SIG-M5 treated with dmso at 0.1 percent for 504 hours (cell line): Measurements from ENCODE around the gene SLC5A6.

Source experiments
- DNase-seq: peaks from one replicate; lab custom pipeline; 2025; ENCODE audit not compliant: unreplicated experiment; lab: John Stamatoyannopoulos, UW

SLC5A6 gene

DNA sequence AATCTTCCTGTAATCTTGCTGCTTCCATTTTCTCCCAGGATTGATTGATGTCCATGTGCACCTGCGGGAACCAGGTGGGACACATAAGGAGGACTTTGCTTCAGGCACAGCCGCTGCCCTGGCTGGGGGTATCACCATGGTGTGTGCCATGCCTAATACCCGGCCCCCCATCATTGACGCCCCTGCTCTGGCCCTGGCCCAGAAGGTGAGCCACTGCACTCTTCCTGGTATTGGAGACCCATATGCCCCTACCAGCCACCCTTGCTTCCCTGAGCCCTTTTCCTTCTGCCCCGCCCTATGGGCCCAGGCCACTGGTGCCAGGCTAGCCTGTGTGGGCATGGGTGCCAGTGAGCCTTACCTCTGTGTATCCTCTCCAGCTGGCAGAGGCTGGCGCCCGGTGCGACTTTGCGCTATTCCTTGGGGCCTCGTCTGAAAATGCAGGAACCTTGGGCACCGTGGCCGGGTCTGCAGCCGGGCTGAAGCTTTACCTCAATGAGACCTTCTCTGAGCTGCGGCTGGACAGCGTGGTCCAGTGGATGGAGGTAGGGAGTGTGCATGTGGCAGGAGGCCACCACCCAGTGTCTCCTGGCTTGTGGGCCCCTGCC, 25.4 kb upstream of the SLC5A6 start:
- no peak for DNase-seq

DNA sequence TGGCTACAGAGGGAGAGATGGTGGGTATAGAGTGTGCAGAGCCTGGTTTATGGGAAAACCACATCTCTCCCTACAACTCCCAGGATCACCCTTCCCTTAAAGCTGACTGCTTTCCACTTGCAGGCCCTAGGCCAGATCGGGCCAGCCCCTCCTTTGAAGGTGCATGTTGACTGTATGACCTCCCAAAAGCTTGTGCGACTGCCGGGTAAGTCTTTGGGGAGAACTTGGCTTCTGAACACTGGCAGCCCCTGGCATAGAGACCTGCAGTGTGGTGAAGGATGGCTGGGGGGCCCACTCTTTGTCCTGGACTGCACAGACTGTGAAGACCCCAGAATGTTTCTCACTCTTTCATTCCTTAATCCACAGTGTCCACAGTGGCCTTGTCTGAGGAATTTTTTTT, 24.6 kb upstream of the SLC5A6 start:
- no peak for DNase-seq

GRCh38 chr2:27236136-27236535, 24.1 kb upstream of the SLC5A6 start:
- DNase-seq = no peak

- DNase-seq = no peak
These were observed 21.3 kb upstream of the SLC5A6 start for GRCh38 chr2:27233341-27233740.

DNA sequence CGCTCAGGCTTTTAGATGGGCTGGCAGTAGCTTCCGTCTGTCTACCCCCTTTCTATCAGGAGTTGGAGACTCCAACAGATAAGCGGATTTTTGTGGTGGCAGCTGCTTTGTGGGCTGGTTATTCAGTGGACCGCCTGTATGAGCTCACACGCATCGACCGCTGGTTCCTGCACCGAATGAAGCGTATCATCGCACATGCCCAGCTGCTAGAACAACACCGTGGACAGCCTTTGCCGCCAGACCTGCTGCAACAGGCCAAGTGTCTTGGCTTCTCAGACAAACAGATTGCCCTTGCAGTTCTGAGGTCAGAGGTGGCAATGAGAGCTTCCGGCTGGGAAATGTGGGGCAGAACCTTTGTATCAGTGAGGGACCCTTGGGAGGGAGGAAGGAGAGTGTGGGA, 19.9 kb upstream of the SLC5A6 start:
- no peak for DNase-seq

- DNase-seq = no peak
These were observed 15.4 kb upstream of the SLC5A6 start for GRCh38 chr2:27227501-27227900.

DNA sequence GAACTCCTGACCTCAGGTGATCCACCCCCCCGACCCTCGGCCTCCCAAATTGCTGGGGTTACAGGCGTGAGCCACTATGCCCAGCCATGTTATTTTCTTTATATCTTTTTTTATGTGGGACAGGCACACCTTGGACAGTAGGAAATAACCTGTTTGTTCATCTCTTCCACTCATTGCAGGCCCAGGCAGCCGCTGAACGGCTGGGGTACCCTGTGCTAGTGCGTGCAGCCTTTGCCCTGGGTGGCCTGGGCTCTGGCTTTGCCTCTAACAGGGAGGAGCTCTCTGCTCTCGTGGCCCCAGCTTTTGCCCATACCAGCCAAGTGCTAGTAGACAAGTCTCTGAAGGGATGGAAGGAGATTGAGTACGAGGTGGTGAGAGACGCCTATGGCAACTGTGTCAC, 13.5 kb upstream of the SLC5A6 start:
- no peak for DNase-seq

DNA sequence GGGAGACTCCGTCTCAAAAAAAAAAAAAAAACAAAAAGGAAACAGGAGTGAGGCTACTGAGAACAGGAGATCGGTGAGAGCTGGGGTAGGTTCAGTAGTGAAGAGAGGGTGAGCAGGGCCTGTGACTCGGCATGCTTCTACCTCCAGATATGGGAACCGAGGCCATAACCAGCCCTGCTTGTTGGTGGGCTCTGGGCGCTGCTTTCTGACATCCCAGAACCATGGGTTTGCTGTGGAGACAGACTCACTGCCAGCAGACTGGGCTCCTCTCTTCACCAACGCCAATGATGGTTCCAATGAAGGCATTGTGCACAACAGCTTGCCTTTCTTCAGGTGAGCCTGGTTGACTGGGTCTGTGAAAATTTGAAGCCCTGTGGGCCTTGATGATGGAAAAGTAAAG, 11.3 kb upstream of the SLC5A6 start:
- no peak for DNase-seq

DNA sequence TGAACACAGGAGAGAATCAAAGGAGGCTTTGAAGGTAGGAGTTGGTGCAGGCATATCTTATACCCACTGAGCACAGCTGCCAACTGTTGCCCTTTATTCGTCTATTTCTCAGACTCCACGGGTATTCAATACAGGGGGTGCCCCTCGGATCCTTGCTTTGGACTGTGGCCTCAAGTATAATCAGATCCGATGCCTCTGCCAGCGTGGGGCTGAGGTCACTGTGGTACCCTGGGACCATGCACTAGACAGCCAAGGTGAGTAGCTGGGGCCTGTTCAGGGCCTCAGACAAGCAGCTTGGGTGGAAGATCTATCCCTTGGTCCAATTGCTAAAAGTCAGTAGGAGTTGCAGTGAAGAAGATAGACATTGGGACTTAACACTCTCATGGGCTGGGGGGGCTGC, 10.3 kb upstream of the SLC5A6 start:
- no peak for DNase-seq

DNA sequence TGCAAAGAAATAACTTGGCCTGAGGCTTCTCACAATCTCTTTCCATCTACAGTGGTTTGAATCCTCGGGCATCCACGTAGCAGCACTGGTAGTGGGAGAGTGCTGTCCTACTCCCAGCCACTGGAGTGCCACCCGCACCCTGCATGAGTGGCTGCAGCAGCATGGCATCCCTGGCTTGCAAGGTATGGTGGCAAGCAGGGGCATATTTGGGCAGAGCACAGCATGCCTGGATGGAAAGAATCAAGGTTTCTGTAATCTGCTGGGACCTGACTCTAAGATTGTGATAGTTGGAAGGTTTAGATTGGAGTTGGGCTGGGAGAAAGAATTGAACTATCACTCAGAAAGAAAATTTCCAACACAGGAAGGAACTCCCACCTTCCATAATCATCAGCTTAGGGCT, 9.1 kb upstream of the SLC5A6 start:
- DNase-seq = no peak

DNA sequence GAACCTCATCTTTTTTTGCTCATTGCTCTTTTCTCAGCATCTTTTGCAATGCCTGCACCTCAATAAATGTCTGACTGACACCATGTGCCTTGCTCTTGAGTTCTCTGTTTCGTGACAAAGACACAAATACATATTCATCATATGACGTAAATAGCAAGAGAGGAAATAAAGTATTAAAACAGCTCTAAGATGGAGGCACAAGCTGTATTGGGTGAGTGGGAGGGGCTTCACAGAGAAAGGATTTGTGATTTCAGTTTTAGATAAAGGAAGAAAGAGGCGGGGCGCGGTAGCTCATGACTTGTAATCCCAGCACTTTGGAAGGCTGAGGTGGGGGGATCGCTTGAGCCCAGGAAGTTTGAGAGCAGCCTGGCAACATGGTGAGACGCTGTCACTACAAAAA, 8.0 kb upstream of the SLC5A6 start:
- no peak for DNase-seq

DNA sequence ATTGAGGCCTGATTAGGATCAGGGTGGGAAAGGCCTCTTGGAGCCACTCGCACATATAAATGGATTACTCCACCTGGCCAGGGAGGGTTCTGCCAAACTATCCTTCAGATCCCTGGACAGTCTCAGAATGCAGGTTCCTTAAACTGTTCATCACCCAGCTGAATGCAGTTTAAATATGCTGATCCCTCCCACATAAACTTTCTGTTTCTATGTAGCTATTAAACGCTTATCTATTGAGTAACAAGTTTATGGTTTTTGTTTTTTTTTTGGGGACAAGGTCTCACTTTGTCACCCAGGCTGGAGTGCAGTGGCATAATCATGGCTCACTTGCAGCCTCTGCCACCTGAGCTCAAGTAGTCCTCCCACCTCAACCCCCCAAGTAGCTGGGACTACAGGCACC, 7.0 kb upstream of the SLC5A6 start:
- no peak for DNase-seq

GRCh38 chr2:27218614-27219013, 6.5 kb upstream of the SLC5A6 start:
- no peak for DNase-seq

DNA sequence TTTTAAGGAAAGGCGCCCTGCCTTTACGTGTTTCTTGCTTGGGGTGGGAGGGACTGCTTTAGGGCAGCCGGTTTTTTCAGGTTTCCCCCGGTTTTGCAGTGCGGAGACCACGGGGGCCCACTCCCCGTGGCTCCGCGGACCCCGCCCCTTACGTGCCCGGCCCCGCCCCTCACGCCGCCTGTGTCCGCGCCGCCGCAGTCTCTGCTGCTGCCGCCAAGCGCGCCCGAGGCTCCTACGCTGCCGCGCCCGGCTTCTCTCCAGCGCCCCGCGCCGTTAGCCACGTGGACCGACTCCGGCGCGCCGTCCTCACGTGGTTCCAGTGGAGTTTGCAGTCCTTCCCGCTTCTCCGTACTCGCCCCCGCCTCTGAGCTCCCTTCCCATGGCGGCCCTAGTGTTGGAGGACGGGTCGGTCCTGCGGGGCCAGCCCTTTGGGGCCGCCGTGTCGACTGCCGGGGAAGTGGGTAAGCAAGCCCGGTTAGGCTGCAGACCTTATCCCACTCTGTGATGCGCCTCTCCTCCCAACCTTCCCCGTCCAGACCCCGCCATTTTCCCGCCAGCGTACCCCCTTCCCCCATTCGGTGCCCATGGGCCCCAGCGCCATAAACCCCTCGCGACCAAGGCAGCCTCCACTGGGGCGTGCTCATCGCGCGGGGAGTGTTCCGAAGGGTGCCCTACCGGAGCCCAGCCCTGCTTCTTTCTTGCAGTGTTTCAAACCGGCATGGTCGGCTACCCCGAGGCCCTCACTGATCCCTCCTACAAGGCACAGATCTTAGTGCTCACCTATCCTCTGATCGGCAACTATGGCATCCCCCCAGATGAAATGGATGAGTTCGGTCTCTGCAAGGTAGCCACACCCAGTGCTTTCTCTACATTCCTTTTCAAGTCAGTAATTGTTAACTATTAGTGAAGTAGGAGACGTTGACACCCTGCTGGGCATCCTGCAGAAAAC, 5.4 kb upstream of the SLC5A6 start, which contains the start of gene CAD:
CAD (plus strand) TSS at position 197 of the 949 bp plus-strand sequence; CDS start at position 380, 183 bp downstream.
- peak; percentile 90 for DNase-seq

DNA sequence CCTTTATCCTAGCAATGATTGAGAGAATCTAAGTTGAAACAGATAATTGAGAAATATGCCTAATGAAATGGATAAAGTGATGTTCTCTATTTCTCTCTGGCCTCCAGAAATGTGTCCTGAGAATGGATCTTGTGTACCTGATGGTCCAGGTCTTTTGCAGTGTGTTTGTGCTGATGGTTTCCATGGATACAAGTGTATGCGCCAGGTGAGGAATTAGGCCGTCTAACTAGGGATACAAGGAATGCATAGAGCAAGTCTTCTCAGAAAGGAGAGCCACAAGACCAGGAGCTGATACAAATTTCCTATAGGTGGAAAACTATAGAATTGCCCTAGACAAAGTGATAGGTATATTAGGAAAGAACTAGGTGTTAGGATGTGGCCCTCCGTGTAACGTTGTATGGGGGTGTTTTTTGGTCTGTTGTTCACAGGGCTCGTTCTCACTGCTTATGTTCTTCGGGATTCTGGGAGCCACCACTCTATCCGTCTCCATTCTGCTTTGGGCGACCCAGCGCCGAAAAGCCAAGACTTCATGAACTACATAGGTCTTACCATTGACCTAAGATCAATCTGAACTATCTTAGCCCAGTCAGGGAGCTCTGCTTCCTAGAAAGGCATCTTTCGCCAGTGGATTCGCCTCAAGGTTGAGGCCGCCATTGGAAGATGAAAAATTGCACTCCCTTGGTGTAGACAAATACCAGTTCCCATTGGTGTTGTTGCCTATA, 4.5 kb upstream of the SLC5A6 start:
- no peak for DNase-seq

- no peak for DNase-seq
These were observed 2.9 kb upstream of the SLC5A6 start for GRCh38 chr2:27214941-27215340.

DNA sequence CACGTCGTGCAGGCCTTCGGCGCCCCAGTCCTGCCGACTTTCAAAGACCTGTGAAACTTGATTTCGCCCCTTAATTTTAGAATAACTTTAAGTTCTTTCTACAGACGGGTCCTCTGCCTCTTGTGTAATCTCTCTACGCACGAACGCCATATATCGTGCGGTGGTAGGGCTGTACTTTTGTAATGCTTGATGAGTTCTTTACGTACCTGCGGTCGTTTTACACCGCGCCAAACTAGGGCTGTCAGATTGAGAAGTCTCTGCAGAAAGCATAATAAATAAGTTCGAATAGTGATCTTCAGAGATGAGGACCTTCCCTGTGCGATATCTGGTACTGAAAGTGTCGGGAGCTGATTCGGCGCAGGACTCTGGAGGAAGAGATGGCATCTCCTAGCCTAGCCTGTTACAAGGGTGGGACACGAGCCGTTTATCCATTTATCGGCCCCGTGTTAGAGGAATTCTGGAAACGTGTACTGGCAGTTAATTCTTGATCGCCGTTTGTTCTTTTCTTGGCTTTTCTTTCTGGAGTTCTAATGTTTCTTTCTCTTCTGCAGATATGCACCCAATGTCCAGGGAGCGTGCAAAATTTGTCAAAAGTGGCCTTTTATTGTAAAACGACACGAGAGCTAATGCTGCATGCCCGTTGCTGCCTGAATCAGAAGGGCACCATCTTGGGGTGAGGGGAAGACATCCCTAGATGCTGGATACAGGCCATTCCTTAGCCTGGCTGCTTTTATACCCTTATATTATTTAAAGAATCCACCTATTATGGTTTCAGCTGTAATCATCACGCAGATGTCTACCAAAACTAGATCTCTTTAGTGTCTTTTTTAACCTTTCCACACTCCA, 781 bp upstream of the SLC5A6 start:
- DNase-seq = peak; percentile 70

GRCh38 chr2:27211241-27211942, 676 bp downstream of the SLC5A6 start:
- no peak for DNase-seq

DNA sequence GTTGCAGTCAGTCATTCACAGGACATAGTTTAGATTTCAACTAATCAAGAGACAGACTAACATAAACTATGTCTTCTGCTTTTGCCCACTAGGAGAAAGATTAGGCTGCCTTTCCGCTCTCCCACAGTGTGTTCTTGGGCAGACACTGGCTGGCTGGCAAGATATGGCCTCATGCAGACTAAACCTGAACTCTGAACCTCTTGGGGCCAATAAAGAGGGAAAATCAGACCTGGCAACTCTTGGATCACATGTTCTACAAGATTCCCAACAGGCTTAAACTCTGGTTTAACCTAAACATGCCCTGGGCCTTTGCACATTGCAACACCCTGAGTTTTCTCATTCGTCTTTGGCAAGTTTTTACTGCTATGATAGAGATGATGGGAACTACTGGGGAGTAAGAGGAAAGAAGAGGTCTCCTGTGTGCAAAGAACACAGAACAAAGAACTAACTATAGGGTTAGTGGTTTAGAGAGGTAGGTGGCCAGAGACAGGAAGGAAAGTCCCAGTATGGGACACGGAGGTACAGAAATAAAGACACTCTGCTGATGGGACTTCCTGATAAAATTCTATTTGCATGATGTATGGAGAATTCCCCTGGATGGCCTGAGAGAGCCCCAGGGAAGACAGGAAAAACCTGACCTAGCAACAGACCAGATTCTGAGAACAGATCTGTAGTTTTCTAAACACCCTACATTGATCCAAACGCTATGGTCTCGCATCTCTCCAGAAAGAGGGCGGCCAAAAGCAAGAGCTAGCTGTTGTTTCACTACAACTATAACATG, 2.3 kb downstream of the SLC5A6 start:
- DNase-seq = peak; percentile 50
